ENCODE data around the gene PGM5.

DNA sequence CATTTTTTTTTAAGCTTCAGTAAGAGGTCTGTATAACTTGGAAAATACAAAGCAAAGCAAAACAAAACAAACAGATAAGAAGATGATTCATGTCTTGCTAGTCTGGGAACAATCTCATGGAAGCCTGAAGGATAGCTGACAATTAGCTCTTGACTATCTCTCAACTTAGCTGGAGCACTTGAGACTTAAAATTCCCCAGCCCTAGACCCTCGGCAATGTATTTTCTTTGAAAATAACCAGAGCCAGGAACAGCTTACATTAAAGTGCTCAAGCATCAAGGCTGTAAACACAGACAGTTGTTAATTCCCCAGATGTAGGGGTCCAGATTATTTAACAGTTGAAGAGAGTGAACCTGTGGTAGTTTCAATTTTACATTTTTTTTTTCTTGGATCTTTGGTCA lies 101.4 kb downstream of the PGM5 start:
- TF ChIP-seq POLR2A (IDR thresholded peaks at IDR 0.05; ENCODE audit: borderline replicate concordance, extremely low read depth, insufficient read depth, insufficient read length) = no peak
- no peak for TF ChIP-seq POLR2AphosphoS5 (IDR thresholded peaks at IDR 0.05; ENCODE audit: low read depth, low read length)
- no peak for TF ChIP-seq CTCF (IDR thresholded peaks at IDR 0.05 in 2 of 3, conservative IDR thresholded peaks at IDR 0.05 in 1 of 3; ENCODE audit: borderline replicate concordance in 1 of 3, insufficient read depth in 1 of 3, low read depth in 2 of 3, low read length in 2 of 3)
- TF ChIP-seq ZNF274 (IDR thresholded peaks at IDR 0.05; ENCODE audit: low read depth, low read length) = no peak
- TF ChIP-seq CEBPB (IDR thresholded peaks at IDR 0.05; ENCODE audit: low read depth) = no peak
- no peak for TF ChIP-seq SIN3A (IDR thresholded peaks at IDR 0.05; ENCODE audit: low read depth)
- TF ChIP-seq EGR1 (IDR thresholded peaks at IDR 0.05; ENCODE audit: low read depth) = no peak
- TF ChIP-seq EZH2 (IDR thresholded peaks at IDR 0.05) = no peak
- TF ChIP-seq, protein P1, sequence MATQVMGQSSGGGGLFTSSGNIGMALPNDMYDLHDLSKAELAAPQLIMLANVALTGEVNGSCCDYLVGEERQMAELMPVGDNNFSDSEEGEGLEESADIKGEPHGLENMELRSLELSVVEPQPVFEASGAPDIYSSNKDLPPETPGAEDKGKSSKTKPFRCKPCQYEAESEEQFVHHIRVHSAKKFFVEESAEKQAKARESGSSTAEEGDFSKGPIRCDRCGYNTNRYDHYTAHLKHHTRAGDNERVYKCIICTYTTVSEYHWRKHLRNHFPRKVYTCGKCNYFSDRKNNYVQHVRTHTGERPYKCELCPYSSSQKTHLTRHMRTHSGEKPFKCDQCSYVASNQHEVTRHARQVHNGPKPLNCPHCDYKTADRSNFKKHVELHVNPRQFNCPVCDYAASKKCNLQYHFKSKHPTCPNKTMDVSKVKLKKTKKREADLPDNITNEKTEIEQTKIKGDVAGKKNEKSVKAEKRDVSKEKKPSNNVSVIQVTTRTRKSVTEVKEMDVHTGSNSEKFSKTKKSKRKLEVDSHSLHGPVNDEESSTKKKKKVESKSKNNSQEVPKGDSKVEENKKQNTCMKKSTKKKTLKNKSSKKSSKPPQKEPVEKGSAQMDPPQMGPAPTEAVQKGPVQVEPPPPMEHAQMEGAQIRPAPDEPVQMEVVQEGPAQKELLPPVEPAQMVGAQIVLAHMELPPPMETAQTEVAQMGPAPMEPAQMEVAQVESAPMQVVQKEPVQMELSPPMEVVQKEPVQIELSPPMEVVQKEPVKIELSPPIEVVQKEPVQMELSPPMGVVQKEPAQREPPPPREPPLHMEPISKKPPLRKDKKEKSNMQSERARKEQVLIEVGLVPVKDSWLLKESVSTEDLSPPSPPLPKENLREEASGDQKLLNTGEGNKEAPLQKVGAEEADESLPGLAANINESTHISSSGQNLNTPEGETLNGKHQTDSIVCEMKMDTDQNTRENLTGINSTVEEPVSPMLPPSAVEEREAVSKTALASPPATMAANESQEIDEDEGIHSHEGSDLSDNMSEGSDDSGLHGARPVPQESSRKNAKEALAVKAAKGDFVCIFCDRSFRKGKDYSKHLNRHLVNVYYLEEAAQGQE (IDR thresholded peaks at IDR 0.05; ENCODE audit: low read depth) = no peak
- no peak for TF ChIP-seq RAD21 (IDR thresholded peaks at IDR 0.05; ENCODE audit: low read depth)
- no peak for TF ChIP-seq YY1 (IDR thresholded peaks at IDR 0.05; ENCODE audit: extremely low read depth, insufficient replicate concordance, low read depth, low read length)
